Endothelial cell of umbilical vein (primary cell): ENCODE measurements around the gene DOCK1. TPM values are rescaled to one million over a fixed set of nuclear protein-coding genes. Genes with fewer than 3 reads are reported as not detected.

Source experiments
- BruUV-seq: library from RNA; stranded (reverse); fragments of 400-500 nt; replicated peaks from 2 replicates; lab custom pipeline; 2021; lab: Mats Ljungman, UMichigan
- CTCF ChIA-PET: fragments of 300-600, 350-600 bp; sonication (Branson Sonifier 250); formaldehyde crosslinking; loops from one replicate; lab custom pipeline; 2021; ENCODE audit warnings: antibody characterized with exemption, inconsistent platforms; lab: Charles Lee
- POLR2A ChIA-PET: fragments of 300-600, 350-600 bp; sonication (Branson Sonifier 250); formaldehyde crosslinking; loops from one replicate; lab custom pipeline; 2021; ENCODE audit warnings: antibody characterized with exemption, inconsistent platforms; lab: Charles Lee
- DNase-seq: peaks from one replicate; pipeline ENCODE4 v3.0.0-alpha.2; 2011; ENCODE audit warnings: low read depth, low spot score
- FAIRE-seq: peaks from 2 replicates; lab custom pipeline; 2011; peaks lifted over from hg19 to GRCh38; lab: Jason Lieb, UNC
- H2AFZ ChIP-seq: 2 replicates; pipeline ENCODE4 v1.6.0; 2012; ENCODE audit warnings: low read depth, low read length, control low read depth, inconsistent platforms
- H3K27ac ChIP-seq: 2 replicates; pipeline ENCODE4 v1.5.1; 2011; ENCODE audit warnings: low read depth, mild to moderate bottlenecking, control low read depth, low read length, moderate library complexity; ENCODE audit not compliant: insufficient read depth
- H3K27me3 ChIP-seq, 2 experiments: 2 replicates each; pipeline versions ENCODE4 v1.6.0 to v1.6.1; 2011; ENCODE audit warnings: low read length in 2 of 2, mixed read lengths in 1 of 2; ENCODE audit not compliant: control insufficient read depth in 2 of 2, insufficient read depth in 2 of 2
- H3K36me3 ChIP-seq, 2 experiments: 2 replicates in 1 of 2; 3 replicates in 1 of 2; pipeline ENCODE4 v1.5.1; 2011; ENCODE audit warnings: low read length in 2 of 2, mild to moderate bottlenecking in 1 of 2, moderate library complexity in 1 of 2; ENCODE audit not compliant: control insufficient read depth in 2 of 2, insufficient read depth in 2 of 2; ENCODE audit errors: extremely low read depth in 1 of 2
- H3K4me1 ChIP-seq: 3 replicates; pipeline ENCODE4 v1.5.1; 2011; ENCODE audit warnings: mild to moderate bottlenecking, low read length; ENCODE audit not compliant: control insufficient read depth, insufficient read depth; ENCODE audit errors: extremely low read depth
- H3K4me2 ChIP-seq: 2 replicates; pipeline ENCODE4 v1.6.1; 2011; ENCODE audit warnings: low read length, control low read depth, mixed read lengths; ENCODE audit not compliant: insufficient read depth
- H3K4me3 ChIP-seq, 3 experiments: fragments of 200-600 bp in 1 of 3; sonication (generic), shearing (Covaris generic) in 1 of 3; replicated peaks in 1 of 3; 2 replicates each; pipeline ENCODE4 v1.5.1; 2011 to 2016; ENCODE audit warnings: control low read depth in 3 of 3, low read length in 3 of 3, mild to moderate bottlenecking in 2 of 3, inconsistent platforms in 1 of 3, low read depth in 1 of 3, moderate library complexity in 1 of 3; ENCODE audit not compliant: insufficient read depth in 1 of 3
- H3K79me2 ChIP-seq: 2 replicates; pipeline ENCODE4 v1.6.0; 2012; ENCODE audit warnings: low read length, inconsistent platforms; ENCODE audit not compliant: control insufficient read depth, insufficient read depth
- H3K9ac ChIP-seq: replicated peaks from 2 replicates; pipeline ENCODE3; 2011; ENCODE audit warnings: low read length, control low read depth; ENCODE audit not compliant: insufficient read depth; ENCODE audit errors: extremely low read depth
- H3K9me1 ChIP-seq: replicated peaks from 3 replicates; pipeline ENCODE4 v1.6.0; 2011; ENCODE audit warnings: mild to moderate bottlenecking, low read length; ENCODE audit not compliant: control insufficient read depth, insufficient read depth; ENCODE audit errors: extremely low read depth
- H3K9me3 ChIP-seq: replicated peaks from 2 replicates; pipeline ENCODE4 v1.5.1; 2012; ENCODE audit warnings: low read length, inconsistent platforms; ENCODE audit not compliant: control insufficient read depth, insufficient read depth
- H4K20me1 ChIP-seq: replicated peaks from 2 replicates; pipeline ENCODE3; 2011; ENCODE audit warnings: mild to moderate bottlenecking, low read length; ENCODE audit not compliant: control insufficient read depth, insufficient read depth; ENCODE audit errors: extremely low read depth
- EZH2 ChIP-seq: IDR thresholded peaks from 2 replicates; pipeline ENCODE4 v1.6.1; 2012; ENCODE audit warnings: borderline replicate concordance, low read depth, mild to moderate bottlenecking, moderate library complexity, low read length, inconsistent platforms; ENCODE audit not compliant: severe bottlenecking
- FOS ChIP-seq: IDR thresholded peaks from 2 replicates; pipeline ENCODE4 v1.6.1; 2011; ENCODE audit warnings: mild to moderate bottlenecking, low read length, moderate library complexity, borderline replicate concordance; ENCODE audit not compliant: insufficient read depth
- GATA2 ChIP-seq: IDR thresholded peaks from 2 replicates; pipeline ENCODE4 v1.7.0; 2011; ENCODE audit warnings: low read depth, mild to moderate bottlenecking, moderate library complexity, mixed read lengths, low read length; ENCODE audit not compliant: insufficient read length, insufficient read depth
- JUN ChIP-seq: IDR thresholded peaks from 2 replicates; pipeline ENCODE4 v1.6.1; 2011; ENCODE audit warnings: borderline replicate concordance, low read depth; ENCODE audit not compliant: insufficient read length, insufficient read depth
- MYC ChIP-seq: IDR thresholded peaks from one replicate; pipeline ENCODE4 v1.6.1; 2011; ENCODE audit warnings: mild to moderate bottlenecking, low read depth, low read length
- POLR2A ChIP-seq: IDR thresholded peaks from 2 replicates; pipeline ENCODE4 v1.6.1; 2012; ENCODE audit warnings: low read depth, mild to moderate bottlenecking, control low read depth, low read length
- POLR2AphosphoS5 ChIP-seq: IDR thresholded peaks from 2 replicates; pipeline ENCODE4 v1.6.1; 2012; ENCODE audit warnings: low read depth, mild to moderate bottlenecking, control low read depth, low read length, moderate library complexity; ENCODE audit not compliant: insufficient read depth
- dilution Hi-C: fragments of 300-500 bp; cut with MboI; formaldehyde crosslinking; loops from one replicate; pipeline ENCODE4 v1.15.0; 2019; ENCODE audit warnings: low sequenced_read_pairs; ENCODE audit not compliant: extremely low pct_ligation_motif_present
- intact Hi-C: fragments of 100-400 bp; cut with micrococcal nuclease; formaldehyde crosslinking; loops from one replicate; pipeline ENCODE4 v1.10.0; 2022
- polyA plus RNA-seq, 4 experiments: library from polyadenylated mRNA; depleted of rRNA in 3 of 4; stranded (reverse) in 3 of 4; unstranded in 1 of 4; fragments of >200 nt; gene quantifications; 2 replicates each; pipeline versions ENCODE4 v1.2.1 to v1.2.3, GENCODE V29; 2011 to 2012; ENCODE audit warnings: missing spikeins in 1 of 4
- total RNA-seq: library from RNA; stranded (reverse); gene quantifications from 2 replicates; pipeline ENCODE4 v1.2.3, GENCODE V29; 2021
- TF ChIP-seq, protein P1 (sequence below): IDR thresholded peaks from 2 replicates; pipeline ENCODE4 v1.6.1; 2011; ENCODE audit not compliant: insufficient read depth, insufficient read length
- TF ChIP-seq, protein P2 (sequence below), 2 donors: IDR thresholded peaks; 1 replicate in 1 of 2; 2 replicates in 1 of 2; pipeline ENCODE4 v1.5.1; 2011; ENCODE audit warnings: low read length in 2 of 2, mild to moderate bottlenecking in 2 of 2, moderate library complexity in 2 of 2, control low read depth in 1 of 2, inconsistent platforms in 1 of 2, low read depth in 1 of 2; ENCODE audit not compliant: insufficient read depth in 1 of 2; ENCODE audit errors: extremely low read depth in 1 of 2

DOCK1 gene
- total and polyA plus RNA-seq, 2 donors (not counting 3 experiments of a cell fraction or from before 2014, with no cell fraction given), result 22.5 to 83.1 TPM

DNA sequence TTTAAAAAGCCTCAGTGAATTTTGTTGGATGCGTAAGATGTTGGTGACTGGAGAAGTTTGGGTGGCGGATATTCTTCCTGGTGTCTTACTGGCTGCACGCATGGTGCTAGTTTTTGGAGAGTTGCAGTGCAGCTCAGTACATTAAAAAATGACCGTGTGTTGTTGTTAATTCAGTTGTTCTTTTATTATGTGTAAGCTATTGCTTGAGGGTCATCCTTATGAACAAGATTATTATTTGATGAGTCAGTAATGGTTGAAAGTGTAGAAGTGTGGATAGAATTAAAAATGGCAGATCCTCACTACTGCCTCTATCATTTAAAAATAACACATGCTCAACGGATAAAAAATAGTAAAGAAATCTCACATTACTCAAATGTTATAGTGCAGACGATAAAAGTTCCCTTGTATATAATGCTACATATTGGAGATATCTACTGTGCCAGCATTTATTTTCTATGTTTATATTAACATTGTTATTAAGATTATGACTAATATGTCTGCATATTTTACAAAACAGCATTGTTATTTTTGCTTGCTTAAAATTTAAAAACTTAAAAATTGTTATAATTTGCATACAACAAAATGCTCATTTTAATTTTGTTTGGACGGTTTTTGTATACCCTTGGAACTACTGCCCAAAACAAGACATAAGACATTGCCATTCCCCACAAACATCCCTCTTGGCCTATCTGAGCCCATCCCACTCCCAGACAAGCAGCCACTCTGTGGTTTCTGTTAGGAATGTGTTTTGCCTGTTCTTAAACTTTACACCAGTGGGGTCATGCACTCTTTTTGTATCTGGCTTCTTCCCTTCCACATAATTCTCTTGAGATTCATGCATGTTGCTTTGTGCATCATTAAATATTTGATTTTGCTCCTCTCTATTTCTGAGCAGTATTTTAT lies 142.0 kb downstream of the DOCK1 start:
- no peak overlapping the region for H3K4me3 ChIP-seq
- no peak for DNase-seq
- H2AFZ ChIP-seq, result no peak overlapping the region
- ChIA-PET POLR2A (no interaction called here), CTCF (no interaction called here)
- H3K27me3 ChIP-seq, result no peaks in the 10 kb centered on the region
- H4K20me1 ChIP-seq, result no peaks in the 10 kb centered on the region
- FAIRE-seq, result no peak
- peaks cover 3% of the 10 kb centered on the region for H3K79me2 ChIP-seq
- no TSS peak for BruUV-seq
- H3K36me3 ChIP-seq, result peaks cover 0 to 15% of the 10 kb centered on the region in 2 experiments
- H3K4me1 ChIP-seq, result no peaks in the 10 kb centered on the region
- no peak overlapping the region for H3K4me2 ChIP-seq
- H3K9me1 ChIP-seq, result no peaks in the 10 kb centered on the region
- H3K9me3 ChIP-seq, result no peaks in the 10 kb centered on the region
- TF ChIP-seq, protein P1, sequence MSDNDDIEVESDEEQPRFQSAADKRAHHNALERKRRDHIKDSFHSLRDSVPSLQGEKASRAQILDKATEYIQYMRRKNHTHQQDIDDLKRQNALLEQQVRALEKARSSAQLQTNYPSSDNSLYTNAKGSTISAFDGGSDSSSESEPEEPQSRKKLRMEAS, result no peak
- TF ChIP-seq POLR2AphosphoS5 (no peak), MYC (no peak), EZH2 (no peak), POLR2A (no peak), FOS (no peak), GATA2 (no peak), JUN (no peak)
- TF ChIP-seq, protein P2, sequence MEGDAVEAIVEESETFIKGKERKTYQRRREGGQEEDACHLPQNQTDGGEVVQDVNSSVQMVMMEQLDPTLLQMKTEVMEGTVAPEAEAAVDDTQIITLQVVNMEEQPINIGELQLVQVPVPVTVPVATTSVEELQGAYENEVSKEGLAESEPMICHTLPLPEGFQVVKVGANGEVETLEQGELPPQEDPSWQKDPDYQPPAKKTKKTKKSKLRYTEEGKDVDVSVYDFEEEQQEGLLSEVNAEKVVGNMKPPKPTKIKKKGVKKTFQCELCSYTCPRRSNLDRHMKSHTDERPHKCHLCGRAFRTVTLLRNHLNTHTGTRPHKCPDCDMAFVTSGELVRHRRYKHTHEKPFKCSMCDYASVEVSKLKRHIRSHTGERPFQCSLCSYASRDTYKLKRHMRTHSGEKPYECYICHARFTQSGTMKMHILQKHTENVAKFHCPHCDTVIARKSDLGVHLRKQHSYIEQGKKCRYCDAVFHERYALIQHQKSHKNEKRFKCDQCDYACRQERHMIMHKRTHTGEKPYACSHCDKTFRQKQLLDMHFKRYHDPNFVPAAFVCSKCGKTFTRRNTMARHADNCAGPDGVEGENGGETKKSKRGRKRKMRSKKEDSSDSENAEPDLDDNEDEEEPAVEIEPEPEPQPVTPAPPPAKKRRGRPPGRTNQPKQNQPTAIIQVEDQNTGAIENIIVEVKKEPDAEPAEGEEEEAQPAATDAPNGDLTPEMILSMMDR (IDR thresholded peaks at IDR 0.05; ENCODE audit: extremely low read depth in 1 of 2, insufficient read depth in 1 of 2, low read depth in 1 of 2, low read length in 2 of 2), result no peak
- intact Hi-C loops, result no loop called here
- no peak overlapping the region for H3K9ac ChIP-seq
- dilution Hi-C loops, result no loop called here
- H3K27ac ChIP-seq, result no peak overlapping the region
